ENCODE results near the gene ZNF90. TPM values are rescaled to one million over a fixed set of nuclear protein-coding genes. Genes with fewer than 3 reads are reported as not detected.
"Not testable (repeated sequence)": the region's sequence is repeated elsewhere in the genome, so short reads cannot be mapped to it uniquely, and the experiment has no call there.

ZNF90 gene
- total RNA-seq, 4 donors from 2014 or later = 0.29 to 9.8 (median 2.8) TPM

DNA sequence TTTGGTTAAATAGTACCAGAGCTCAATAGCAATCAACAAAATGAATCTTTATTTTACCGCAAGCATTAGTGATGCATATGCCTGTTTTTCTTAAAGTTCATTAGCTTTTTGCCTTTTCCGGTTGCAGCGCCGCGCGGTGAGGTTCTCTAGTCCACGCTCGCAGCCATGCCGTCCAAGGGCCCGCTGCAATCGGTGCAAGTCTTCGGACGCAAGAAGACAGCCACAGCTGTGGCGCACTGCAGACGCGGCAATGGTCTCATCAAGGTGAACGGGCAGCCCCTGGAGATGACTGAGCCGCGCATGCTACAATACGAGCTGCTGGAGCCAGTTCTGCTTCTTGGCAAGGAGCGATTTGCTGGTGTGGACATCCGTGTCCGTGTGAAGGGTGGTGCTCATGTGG lies 47.1 kb downstream of the ZNF90 start:
- DNase-seq = no peak
- intact Hi-C loops (cut with DNase I; ENCODE audit: low total_unique reads) = no loop called here
- H3K27me3 ChIP-seq = no peaks in the 10 kb centered on the region
- H3K4me3 ChIP-seq = no peak overlapping the region
- no peak overlapping the region for H3K27ac ChIP-seq
- H3K9me3 ChIP-seq = peaks cover 0 to 14% of the 10 kb centered on the region in 2 donors
- TF ChIP-seq, protein P1, sequence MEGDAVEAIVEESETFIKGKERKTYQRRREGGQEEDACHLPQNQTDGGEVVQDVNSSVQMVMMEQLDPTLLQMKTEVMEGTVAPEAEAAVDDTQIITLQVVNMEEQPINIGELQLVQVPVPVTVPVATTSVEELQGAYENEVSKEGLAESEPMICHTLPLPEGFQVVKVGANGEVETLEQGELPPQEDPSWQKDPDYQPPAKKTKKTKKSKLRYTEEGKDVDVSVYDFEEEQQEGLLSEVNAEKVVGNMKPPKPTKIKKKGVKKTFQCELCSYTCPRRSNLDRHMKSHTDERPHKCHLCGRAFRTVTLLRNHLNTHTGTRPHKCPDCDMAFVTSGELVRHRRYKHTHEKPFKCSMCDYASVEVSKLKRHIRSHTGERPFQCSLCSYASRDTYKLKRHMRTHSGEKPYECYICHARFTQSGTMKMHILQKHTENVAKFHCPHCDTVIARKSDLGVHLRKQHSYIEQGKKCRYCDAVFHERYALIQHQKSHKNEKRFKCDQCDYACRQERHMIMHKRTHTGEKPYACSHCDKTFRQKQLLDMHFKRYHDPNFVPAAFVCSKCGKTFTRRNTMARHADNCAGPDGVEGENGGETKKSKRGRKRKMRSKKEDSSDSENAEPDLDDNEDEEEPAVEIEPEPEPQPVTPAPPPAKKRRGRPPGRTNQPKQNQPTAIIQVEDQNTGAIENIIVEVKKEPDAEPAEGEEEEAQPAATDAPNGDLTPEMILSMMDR (IDR thresholded peaks at IDR 0.05) = no peak
- TF ChIP-seq POLR2A (IDR thresholded peaks at IDR 0.05) = no peak
- H3K36me3 ChIP-seq = no peaks in the 10 kb centered on the region
- no peaks in the 10 kb centered on the region for H3K4me1 ChIP-seq

DNA sequence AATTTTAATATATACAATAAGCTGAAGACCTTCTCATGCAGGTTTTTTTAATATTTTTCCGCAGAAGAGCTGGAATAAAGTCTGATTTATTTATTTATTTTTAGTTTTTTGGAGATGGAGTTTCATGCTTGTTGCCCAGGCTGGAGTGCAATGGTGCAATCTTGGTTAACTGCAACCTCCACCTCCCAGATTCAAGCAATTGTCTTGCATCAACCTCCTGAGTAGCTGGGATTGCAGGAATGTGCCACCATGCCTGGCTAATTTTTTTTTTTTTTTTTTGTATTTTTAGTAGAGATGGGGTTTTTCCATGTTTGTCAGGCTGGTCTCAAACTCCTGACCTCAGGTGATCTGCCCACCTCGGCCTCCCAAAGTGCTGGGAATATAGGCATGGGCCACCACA lies 55.1 kb downstream of the ZNF90 start:
- H3K9me3 ChIP-seq; intact Hi-C loops (cut with DNase I; ENCODE audit: low total_unique reads); H3K27me3 ChIP-seq; H3K27ac ChIP-seq; H3K4me1 ChIP-seq; DNase-seq; H3K4me3 ChIP-seq; H3K36me3 ChIP-seq: not testable (repeated sequence)

DNA sequence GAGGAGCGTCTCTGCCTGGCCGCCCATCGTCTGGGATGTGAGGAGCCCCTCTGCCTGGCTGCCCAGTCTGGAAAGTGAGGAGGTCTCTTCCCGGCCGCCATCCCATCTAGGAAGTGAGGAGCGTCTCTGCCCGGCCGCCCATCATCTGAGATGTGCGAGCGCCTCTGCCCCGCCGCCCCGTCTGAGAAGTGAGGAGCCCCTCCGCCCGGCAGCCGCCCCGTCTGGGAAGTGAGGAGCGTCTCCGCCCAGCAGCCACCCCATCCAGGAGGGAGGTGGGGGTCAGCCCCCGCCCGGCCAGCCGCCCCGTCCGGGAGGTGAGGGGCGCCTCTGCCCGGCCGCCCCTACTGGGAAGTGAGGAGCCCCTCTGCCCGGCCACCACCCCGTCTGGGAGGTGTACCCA lies 59.9 kb downstream of the ZNF90 start:
- intact Hi-C loops (cut with DNase I; ENCODE audit: low total_unique reads); DNase-seq; H3K4me1 ChIP-seq; H3K27ac ChIP-seq; H3K4me3 ChIP-seq; H3K27me3 ChIP-seq; H3K36me3 ChIP-seq; H3K9me3 ChIP-seq: not testable (repeated sequence)

DNA sequence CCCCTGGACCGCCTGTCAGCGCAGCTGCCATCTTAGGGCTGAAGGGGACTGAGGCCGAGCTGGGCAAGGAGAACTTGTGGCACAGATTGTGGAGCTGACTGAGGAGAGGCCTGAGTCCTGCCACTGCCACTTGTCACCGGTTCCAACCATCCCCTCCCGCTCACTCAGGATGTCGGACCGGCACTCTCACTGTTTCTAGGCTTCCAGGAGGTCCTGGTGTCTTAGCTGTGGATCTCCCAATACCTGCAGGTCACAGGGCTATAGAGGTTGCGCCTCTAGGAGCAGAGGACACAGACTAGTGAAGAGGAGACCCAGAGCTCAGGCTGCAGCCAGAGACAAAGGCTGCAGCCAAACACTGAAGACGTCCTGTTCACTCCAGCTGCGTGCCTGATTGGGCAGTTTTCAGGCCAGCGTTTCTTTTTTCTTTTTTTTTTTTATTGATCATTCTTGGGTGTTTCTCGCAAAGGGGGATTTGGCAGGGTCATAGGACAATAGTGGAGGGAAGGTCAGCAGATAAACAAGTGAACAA lies 73.9 kb downstream of the ZNF90 start:
- TF ChIP-seq, protein P1 (IDR thresholded peaks at IDR 0.05) = no peak
- no peak for TF ChIP-seq POLR2A (IDR thresholded peaks at IDR 0.05)
- no peak overlapping the region for H3K27ac ChIP-seq
- DNase-seq = no peak
- intact Hi-C loops (cut with DNase I; ENCODE audit: low total_unique reads) = no loop called here
- H3K36me3 ChIP-seq = no peaks in the 10 kb centered on the region
- no peaks in the 10 kb centered on the region for H3K27me3 ChIP-seq
- no peaks in the 10 kb centered on the region for H3K9me3 ChIP-seq
- H3K4me3 ChIP-seq = no peak overlapping the region
- no peaks in the 10 kb centered on the region for H3K4me1 ChIP-seq

DNA sequence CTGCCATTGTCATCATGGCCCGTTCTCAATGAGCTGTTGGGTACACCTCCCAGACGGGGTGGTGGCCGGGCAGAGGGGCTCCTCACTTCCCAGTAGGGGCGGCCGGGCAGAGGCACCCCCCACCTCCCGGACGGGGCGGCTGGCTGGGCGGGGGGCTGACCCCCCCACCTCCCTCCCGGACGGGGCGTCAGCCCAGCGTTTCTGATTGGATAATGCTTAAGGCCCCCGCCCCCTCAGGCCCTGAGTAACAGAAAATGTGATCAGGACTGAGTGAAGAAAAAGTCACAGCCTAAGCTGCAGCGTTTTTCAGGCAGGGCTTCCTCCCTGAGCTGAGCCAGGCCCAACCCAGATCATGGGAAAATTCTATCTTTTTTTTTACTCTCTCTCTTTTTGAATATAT lies 74.7 kb downstream of the ZNF90 start:
- H3K27ac ChIP-seq; H3K36me3 ChIP-seq; H3K4me1 ChIP-seq; H3K9me3 ChIP-seq; DNase-seq; H3K27me3 ChIP-seq; intact Hi-C loops (cut with DNase I; ENCODE audit: low total_unique reads); H3K4me3 ChIP-seq: not testable (repeated sequence)

DNA sequence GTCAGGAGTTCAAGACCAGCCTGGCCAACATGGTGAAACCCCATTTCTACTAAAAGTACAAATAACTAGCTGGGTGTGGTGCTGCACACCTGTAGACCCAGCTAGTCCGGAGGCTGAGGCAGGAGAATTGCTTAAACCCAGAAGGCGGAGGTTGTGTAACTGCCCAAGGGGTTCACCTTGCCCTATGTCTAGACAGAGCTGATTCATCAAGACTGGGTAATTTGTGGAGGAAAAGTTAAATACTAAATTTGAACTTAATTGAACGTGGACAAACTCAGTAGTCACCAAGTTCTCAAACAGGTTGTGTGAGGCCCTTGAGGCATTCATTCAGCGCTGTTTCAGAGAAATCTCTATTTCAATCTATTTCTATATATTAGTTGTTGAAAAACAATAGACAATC lies 75.5 kb downstream of the ZNF90 start:
- DNase-seq = no peak
- no peaks in the 10 kb centered on the region for H3K36me3 ChIP-seq
- intact Hi-C loops (cut with DNase I; ENCODE audit: low total_unique reads) = no loop called here
- H3K27me3 ChIP-seq = no peaks in the 10 kb centered on the region
- H3K4me3 ChIP-seq = no peak overlapping the region
- TF ChIP-seq POLR2A (IDR thresholded peaks at IDR 0.05) = no peak
- TF ChIP-seq, protein P1 (IDR thresholded peaks at IDR 0.05) = no peak
- no peak overlapping the region for H3K27ac ChIP-seq
- H3K9me3 ChIP-seq = no peaks in the 10 kb centered on the region
- H3K4me1 ChIP-seq = no peaks in the 10 kb centered on the region

DNA sequence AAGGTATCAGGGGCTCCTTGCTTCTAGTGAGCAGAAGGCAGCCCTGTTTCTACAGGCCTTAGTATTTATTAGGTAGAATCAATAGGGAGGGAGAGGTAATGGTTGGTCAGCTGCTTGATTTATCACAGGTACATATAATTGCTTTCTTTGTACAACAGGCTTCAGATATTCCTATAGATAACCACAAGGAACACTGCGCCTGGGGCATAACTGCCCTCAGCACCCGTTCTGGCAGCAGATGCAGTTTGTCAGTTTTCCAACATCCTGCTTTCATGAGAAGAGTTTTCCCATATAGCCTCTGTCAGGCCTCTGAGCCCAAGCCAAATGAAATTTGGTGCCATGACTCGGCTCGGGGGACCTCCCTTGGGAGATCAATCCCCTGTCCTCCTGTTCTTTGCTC lies 76.8 kb downstream of the ZNF90 start:
- Histone ChIP-seq H3K27ac (no peak overlapping the region), H3K27me3 (no peaks in the 10 kb centered on the region), H3K4me3 (no peak overlapping the region), H3K36me3 (no peaks in the 10 kb centered on the region), H3K4me1 (no peaks in the 10 kb centered on the region), H3K9me3 (no peaks in the 10 kb centered on the region)
- no peak for DNase-seq
- no peak for TF ChIP-seq POLR2A (IDR thresholded peaks at IDR 0.05)
- TF ChIP-seq, protein P1 (IDR thresholded peaks at IDR 0.05) = no peak
- intact Hi-C loops (cut with DNase I; ENCODE audit: low total_unique reads) = no loop called here

Measured in uterus (tissue), 4 donors.